HG03457 (cell line): ENCODE measurements around the gene OMG.
"Not testable (repeated sequence)": the region's sequence is repeated elsewhere in the genome, so short reads cannot be mapped to it uniquely, and the experiment has no call there.

ENCODE experiments used
- ATAC-seq: cut with Tn5 transposase; IDR thresholded peaks from one replicate; pipeline ENCODE4 v1.9.1; 2021; ENCODE audit warnings: moderate number of reproducible peaks; ENCODE audit not compliant: unreplicated experiment

OMG gene, protein sequence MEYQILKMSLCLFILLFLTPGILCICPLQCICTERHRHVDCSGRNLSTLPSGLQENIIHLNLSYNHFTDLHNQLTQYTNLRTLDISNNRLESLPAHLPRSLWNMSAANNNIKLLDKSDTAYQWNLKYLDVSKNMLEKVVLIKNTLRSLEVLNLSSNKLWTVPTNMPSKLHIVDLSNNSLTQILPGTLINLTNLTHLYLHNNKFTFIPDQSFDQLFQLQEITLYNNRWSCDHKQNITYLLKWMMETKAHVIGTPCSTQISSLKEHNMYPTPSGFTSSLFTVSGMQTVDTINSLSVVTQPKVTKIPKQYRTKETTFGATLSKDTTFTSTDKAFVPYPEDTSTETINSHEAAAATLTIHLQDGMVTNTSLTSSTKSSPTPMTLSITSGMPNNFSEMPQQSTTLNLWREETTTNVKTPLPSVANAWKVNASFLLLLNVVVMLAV

DNA sequence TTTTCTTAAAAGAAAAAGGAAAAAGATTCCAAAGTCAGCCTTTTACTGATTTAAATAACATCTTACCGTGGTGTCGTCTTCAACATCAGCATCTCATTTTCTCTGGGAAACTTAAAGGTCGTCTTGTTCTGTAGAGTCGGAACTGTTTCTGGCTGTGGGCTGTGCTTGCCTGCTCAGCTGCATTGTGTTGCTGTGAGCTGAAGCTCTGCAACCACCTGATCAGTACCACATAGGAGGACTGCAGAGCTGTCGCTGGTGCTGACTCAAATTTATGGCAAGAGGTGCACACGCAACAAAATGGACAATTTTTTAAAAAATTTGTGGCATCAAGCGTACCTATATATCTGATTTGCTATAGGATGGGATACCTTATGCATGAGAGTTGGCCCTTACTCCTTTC is at the start of gene OMG:
TSS of gene OMG (minus strand) at position 150 of the 400 bp plus-strand sequence. CDS start 908 bp downstream, outside the sequence.
- ATAC-seq = no peak

DNA sequence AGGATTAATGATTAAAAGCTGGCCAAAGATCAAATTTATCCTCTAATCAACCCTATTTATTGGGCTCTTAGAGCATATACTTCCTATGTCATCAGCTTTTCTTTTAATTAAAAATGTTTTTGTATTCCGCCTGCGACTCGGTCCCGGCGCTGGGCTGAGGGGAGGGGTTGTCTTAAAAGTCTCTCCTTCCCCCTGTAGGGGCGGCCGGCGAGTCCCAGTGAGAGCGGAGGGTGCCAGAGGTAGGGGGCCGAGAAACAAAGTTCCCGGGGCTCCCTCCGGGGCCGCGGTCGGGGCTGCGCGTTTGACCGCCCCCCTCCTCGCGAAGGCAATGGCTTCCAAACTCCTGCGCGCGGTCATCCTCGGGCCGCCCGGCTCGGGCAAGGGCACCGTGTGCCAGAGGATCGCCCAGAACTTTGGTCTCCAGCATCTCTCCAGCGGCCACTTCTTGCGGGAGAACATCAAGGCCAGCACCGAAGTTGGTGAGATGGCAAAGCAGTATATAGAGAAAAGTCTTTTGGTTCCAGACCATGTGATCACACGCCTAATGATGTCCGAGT is 48.2 kb upstream of the OMG start:
- ATAC-seq = not testable (repeated sequence)

DNA sequence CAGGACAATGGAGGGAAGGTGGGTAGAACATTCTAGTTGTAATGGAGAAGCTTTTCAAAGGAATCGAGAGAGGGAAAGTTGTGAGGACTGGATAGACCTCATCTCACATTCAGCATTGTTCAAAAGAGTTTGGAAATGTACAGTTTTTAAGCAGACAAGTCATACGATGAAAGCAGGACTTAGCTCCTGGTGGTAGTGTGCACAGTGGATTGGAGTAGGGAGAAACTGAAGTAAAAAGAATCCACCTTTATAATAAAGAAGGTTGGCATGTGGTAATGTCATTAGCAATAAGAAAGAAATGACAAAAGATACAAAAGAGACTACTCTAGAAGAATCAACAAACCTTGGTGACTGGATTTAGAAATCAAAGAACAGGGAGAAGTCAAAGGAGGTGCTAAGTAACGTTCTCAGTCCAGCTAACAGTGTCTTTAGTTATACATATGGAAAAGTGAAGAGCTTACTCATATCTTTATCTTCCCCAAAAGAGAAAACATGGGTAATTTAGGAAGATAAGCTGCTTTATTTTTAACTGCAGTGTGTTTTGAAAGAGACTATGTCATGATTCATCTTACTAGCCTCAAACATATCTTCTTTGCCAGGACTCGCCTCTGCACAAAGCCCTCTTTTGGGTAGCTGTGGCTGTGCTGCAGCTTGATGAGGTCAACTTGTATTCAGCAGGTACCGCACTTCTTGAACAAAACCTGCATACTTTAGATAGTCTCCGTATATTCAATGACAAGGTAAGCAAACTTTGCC is 43.0 kb upstream of the OMG start:
- no peak for ATAC-seq

DNA sequence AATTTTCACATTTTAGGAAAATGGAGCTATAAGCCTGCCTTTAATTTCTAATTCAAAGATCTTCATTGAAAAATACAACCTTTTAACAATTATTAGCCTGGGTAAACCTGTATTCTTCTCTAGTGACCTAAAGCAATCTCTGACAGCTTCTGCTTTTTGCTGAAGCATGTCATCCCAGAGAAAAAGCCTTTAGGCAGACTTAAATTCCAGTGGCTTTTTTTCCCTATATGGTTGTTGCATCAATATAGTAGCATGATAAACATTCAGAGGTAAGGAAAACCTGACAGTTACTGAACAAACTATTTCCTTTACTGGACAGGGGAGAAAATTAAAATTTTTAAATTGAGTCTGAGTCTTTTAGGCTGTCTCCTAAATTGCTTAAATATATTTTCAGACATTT is 32.2 kb upstream of the OMG start:
- ATAC-seq = no peak

DNA sequence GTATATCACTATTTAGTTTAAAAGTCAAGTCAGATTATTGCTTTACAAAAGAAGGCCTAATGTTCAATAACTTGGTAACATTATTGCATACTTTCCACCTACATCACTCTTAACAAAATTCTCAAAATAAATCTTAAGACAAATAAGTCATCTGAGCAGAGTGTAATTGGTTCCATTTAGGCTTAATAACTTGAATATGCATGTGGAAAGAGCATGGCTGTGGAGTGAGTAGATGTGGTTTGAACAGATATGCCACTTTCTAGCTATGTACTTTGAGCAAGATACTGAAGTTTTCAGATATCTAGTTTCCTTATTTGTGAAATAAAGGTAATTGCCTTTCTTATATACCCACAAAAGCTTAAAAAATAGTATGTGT is 31.1 kb upstream of the OMG start:
- ATAC-seq = no peak

DNA sequence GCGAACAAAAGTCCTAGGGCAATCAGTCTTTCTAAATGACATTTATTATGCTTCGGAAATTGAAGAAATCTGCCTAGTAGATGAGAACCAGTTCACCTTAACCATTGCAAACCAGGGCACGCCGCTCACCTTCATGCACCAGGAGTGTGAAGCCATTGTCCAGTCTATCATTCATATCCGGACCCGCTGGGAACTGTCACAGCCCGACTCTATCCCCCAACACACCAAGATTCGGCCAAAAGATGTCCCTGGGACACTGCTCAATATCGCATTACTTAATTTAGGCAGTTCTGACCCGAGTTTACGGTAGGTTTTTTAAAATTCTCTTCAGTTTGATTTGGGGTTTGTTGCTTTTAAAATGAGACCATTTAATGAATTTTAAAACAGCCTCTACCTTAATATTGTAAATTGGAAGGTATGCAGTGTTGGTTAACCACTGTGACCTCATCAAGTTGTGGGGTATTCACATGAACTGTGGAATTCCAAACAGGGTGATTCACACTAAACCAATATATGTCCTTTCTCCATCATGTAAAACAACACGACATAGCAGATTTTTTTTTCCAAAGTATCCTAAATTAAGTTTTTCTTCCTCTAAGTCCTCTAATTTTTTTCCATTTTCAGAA is 30.6 kb upstream of the OMG start:
- no peak for ATAC-seq

DNA sequence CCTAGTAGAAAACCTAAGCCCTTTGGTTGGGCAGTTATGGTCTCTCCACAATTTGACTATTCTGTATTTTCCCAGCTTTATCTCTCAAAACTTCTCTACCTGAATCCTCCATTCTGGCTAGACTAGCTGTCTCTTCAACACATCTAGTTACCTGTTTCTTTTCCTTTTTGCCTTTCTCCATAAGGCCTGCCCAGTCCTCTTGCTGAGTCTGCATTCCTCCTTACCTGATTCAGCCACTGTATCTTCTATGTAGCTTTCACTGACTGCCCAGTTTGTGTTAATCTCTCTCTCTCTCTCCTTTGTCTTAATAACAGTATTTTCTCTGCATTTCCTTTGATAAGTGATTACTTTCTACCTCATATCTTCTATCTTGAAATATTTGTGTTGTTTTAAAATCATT is 26.5 kb upstream of the OMG start:
- no peak for ATAC-seq

DNA sequence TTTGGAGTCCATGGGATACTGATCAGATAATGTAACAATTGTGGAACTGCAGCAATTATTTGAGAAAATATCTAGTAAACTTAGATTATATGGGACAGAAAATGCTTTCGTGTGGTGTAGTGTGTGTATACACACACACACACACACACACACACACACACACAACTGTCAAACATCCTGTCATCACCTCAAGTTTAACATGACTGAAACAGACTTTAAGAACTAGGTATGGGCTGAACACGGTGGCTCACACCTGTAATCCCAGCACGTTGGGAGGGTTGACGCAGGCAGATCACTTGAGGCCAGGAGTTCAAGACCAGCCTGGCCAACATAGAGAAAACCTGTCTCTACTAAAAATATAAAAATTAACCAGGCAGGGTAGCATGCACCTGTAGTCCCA is 24.9 kb upstream of the OMG start:
- no peak for ATAC-seq

DNA sequence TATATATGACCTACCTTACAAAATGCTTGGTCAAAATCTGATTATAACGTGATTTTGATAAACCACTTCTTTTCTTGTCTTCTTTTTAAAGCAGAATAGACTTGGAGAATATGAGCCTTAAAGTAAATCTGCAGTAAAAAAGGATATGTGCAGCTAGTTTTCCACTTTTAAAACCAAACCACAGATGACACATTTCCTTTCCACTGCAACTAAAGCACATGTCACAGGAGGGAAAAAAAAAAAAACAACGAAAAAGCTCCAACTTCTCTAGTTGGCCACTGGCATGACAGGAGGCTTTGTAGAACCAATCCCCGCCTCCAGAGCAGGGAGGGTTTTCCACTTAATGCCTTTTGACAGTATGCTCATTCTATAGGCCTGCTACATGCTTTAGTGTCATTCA is 24.4 kb upstream of the OMG start, which contains the start of gene EVI2A:
TSS of gene EVI2A (minus strand) at position 142 of the 400 bp plus-strand sequence. CDS start 2,609 bp downstream, outside the sequence.
- no peak for ATAC-seq

DNA sequence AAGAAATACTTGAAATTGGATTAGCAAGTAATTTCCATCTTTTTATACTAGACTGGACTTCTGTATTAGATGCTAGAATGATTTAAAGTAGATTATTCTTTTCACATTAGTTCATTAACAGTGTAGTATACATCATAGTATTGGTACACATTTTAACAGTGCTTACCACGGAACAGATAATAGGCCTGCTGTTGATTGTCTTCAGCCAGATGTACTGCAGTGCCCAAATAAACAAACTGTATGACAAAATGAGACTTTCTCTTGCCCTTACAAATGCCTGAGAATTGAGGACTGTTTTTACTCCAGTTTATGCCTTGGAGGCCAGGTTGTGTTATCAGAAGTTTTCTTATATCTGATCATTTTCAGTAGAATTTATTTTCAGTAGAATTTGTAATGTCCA is 23.8 kb upstream of the OMG start:
- no peak for ATAC-seq

DNA sequence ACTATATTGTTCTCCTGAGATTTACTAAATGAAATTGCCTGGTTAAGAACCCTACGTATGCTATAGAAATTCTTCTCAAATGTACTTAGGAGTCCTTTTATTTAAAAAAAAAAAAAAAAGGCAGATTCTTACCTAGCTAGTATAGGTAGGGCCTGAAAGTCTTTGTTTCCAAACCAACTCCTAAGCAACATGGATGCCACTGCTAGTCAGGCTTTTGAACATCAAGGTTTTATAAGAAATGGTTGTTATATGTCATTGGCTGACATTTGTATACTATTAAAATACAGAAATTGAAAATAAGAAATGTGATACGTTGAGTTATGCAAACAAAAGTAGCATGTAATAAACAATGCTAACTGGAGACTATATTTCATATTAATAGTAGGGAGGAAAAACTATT is 23.2 kb upstream of the OMG start:
- no peak for ATAC-seq

DNA sequence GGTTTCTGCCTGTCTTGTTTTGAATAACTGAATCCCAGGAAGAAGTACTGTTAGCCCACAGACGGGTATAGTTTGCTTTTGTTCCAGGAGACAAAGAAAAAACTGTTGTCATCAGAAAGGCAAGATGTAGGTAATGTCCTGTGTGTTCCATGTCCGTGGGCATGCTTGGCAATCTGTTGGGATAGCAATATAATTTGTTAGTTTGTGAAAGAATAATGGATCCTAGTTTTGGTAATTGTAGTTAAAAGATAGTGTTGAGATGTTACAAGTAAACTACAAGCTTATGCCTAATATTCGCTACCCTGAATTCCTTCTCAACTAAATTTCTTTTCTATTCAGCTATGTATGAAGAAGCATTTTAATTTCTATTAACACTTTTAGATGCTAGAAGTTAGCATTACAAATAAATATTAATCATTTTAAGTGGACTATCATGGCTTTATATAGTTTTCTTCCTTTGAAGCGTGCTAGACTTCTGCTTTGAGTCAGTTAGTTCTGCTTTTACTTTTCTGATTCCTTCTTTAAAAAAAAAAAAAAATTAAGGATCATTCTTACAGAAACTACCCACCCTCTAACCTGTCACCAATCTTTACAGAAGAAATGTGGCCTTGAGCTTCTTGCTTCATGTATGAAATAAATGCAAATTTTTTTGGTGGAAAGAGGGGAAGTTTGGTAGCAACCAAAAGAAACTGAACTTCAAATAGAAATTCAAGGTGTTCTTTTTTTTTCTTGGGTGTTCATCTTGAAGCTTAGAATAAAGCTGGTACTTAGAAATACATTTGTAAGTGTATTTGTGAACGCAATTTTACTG is 22.0 kb upstream of the OMG start:
- no peak for ATAC-seq

DNA sequence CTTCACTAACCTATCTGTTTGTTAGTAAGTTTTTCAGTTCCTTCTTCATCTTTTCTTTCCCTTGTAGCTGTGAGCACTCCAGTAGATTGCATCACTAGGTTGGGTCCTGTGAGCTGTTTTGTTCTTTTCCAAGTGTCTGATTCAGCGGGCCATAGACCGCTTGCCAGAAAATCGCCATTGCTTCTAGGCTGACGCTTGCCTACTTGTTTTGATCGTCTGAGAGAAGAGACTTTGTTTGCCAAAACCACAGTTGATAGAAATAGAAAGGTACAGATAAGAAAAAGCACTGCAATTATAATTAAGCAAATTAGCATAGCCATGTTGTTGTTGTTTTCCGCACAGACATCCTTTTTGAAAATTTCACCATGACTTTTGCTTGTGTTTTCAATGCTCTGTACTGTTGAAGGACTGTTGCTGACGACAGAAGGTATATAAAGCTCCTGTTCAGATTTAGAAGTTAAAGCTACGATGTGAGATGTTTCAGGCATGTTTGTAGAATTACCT is 21.3 kb upstream of the OMG start:
- ATAC-seq = no peak

DNA sequence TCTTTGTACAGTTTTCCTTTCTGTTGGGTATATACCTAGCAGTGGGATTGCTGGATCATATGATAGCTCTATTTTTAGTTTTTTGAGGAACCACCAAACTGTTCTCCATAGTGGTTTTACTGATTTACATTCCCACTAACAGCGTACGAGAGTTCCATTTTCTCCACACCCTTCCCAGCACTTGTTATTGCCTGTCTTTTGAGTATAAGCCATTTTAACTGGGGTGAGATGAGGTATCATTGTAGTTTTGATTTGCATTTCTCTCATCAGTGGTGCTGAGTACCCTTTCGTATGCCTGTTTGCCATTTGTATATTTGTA is 17.7 kb upstream of the OMG start:
- no peak for ATAC-seq

DNA sequence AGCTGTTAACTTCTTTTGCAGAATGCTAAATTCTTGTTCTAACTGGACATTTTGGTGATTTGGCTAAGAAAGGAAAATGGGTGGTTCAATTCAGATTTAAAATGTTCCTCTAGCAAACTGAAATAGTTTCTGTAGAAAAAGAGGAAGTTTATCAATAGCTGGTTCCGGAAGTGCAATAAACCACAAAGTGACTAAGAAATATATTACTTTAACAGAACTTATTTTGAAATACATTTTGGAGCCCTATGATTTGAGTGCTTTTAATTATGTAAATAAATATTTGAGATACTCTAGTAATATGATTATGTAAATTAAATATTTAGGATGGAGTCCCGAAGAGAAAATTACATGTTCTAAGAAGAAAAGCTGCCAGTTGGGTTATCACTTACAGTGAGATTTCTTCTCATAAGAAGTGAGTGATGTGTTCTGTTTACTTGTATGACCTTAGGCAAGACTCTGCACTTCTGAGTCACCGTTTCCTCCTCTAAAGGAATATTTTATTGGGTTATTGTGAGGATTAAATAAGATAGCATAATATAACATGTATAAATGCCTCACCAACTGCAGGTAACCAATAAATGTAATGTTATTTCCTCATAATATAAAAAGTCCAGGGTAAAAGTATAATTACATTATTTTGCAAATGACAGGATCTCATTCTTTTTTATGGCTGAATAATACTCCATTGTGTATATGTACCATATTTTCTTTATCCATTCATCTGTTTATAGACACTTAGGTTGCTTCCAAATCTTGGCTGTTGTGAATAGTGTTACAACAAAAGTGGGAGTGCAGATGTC is 17.1 kb upstream of the OMG start, which contains the start of gene EVI2B:
TSS of gene EVI2B (minus strand) at position 73 of the 800 bp plus-strand sequence. CDS start 8,445 bp downstream, outside the sequence.
- no peak for ATAC-seq

DNA sequence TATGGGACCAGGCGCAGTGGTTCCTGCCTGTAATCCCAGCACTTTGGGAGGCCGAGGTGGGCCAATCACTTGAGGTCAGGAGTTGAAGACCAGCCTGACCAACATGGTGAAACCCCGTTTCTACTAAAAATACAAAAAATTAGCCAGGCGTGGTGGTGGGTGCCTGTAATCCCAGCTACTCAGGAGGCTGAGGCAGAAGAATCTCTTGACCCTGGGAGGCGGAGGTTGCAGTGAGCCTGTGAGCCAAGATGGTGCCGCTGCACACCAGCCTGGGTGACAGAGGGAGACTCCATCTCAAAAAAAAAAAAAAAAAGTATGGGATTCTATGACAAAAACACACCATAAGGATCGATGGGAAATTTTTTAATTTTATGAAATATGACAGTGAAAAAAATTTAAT is 15.2 kb upstream of the OMG start:
- ATAC-seq = not testable (repeated sequence)

DNA sequence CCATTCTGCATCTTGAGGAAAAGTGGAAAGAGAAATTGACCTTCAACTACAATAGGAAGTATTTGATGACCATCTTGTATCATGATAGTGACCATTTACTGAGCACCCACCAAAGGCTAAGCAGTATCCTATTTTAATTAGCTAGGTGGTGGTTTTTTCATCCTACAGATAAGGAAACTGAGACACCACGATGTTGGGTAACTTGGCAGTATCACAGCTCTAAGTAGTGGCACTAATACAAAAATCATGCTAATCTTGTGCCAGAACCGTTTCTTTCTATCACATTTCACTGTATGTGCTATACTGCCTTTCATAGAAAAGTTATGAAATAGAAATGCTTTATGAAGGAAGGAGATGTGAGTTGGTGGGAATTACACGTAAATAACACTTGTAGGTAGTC is 14.5 kb upstream of the OMG start:
- ATAC-seq = no peak

DNA sequence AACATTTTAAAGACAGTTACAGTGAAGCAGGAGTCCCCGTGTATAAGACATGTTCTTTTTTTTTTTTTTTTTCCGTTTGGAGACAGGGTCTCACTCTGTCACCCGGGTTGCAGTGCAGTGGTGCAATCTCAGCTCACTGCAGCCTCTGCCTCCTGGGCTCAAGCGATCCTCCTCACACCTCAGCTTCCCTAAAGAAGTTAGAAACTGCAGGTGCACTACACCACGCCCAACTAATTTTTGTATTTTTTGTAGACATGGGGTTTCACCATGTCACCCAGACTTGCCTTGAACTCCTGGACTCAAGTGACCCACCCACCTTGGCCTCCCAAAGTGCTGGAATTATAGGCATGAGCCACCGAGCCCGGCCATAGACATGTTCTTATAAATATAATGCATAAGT is 13.8 kb upstream of the OMG start:
- no peak for ATAC-seq

DNA sequence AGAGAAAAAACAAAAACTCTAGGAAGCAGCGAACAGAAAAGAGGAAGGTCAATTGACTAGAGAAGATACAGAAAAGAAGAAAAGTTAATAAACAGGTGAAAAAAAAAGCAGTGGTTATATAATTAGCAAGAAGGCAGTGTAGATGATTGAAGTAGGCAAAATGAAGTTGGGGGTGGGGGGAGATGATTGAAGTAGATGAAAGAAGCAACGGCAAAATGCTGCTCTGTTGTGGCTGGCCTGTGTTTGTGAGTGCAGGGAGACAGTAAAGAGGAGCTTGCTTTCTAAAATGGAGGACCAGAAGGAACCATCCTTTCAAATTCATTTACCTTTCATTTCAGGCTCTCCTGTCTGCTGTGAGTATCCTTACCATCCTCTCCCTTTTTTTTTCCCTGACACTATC is 13.2 kb upstream of the OMG start:
- ATAC-seq = no peak

DNA sequence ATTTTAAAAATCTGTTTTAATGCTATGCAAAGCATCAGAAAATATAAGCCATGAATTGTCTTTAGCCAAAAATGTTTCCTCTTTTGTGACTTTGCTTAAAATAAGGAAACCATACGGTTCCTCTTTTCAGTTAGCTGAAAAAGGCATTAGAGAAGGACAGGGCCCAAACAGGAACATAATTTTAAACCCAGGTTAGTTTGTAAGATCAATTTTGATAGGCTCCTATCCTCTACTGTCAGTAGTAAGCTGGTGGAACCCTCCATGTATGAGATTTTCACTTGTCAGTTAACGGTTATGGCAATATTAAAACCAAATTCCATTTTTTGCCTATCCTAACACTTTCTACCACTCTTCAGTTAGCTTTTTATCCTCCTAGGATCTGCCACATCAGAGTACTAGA is 12.5 kb upstream of the OMG start:
- ATAC-seq = no peak
